PC-3 (cell line): ENCODE data around the gene FOXK1. TPM values are rescaled to one million over a fixed set of nuclear protein-coding genes. Genes with fewer than 3 reads are reported as not detected.

ENCODE experiments used
- ATAC-seq: fragments of 200-7000 bp; cut with Tn5 transposase; 2 replicates; pipeline ENCODE4 v1.9.1; 2020; ENCODE audit warnings: mild to moderate bottlenecking, moderate library complexity
- BruUV-seq: library from RNA; stranded (reverse); fragments of 400-500 nt; replicated peaks from 2 replicates; lab custom pipeline; 2021; lab: Mats Ljungman, UMichigan
- CTCF ChIA-PET: fragments of 300-600 bp; sonication (Branson Sonifier 250); formaldehyde crosslinking; loops from one replicate; lab custom pipeline; 2022; ENCODE audit warnings: antibody characterized with exemption; lab: Charles Lee
- POLR2A ChIA-PET: fragments of 300-600 bp; sonication (Branson Sonifier 250); formaldehyde crosslinking; loops from one replicate; lab custom pipeline; 2022; ENCODE audit warnings: antibody characterized with exemption; ENCODE audit not compliant: unreplicated experiment; lab: Charles Lee
- DNase-seq: peaks from one replicate; pipeline ENCODE4 v3.0.0-alpha.2; 2015
- H2AFZ ChIP-seq: fragments of 300-600 bp; sonication (generic); 2 replicates; pipeline ENCODE4 v1.6.0; 2016; ENCODE audit warnings: antibody characterized with exemption, low read length
- H3F3A ChIP-seq: fragments of 300-600 bp; sonication (generic); one replicate; pipeline ENCODE4 v1.6.0; 2017; ENCODE audit warnings: antibody characterized with exemption, low read length, control low read depth, mild to moderate bottlenecking; ENCODE audit not compliant: unreplicated experiment
- H3K27ac ChIP-seq: fragments of 300-600 bp; sonication (generic); 2 replicates; pipeline ENCODE4 v1.5.1; 2016; ENCODE audit warnings: mild to moderate bottlenecking, low read length
- H3K27me3 ChIP-seq: fragments of 300-600 bp; sonication (generic); 2 replicates; pipeline ENCODE4 v1.6.1; 2016; ENCODE audit warnings: low read length, mixed read lengths
- H3K36me3 ChIP-seq: fragments of 300-600 bp; sonication (generic); 2 replicates; pipeline ENCODE4 v1.6.1; 2016; ENCODE audit warnings: low read depth, mixed run types, low read length, mixed read lengths
- H3K4me1 ChIP-seq: fragments of 300-600 bp; sonication (generic); 2 replicates; pipeline ENCODE4 v1.5.1; 2016; ENCODE audit warnings: low read length; ENCODE audit not compliant: insufficient read depth
- H3K4me2 ChIP-seq: fragments of 300-600 bp; sonication (generic); 2 replicates; pipeline ENCODE4 v1.6.0; 2016; ENCODE audit warnings: low read length
- H3K4me3 ChIP-seq: fragments of 300-600 bp; sonication (generic); 2 replicates; pipeline ENCODE4 v1.5.1; 2016; ENCODE audit warnings: mild to moderate bottlenecking, low read length, mixed read lengths
- H3K79me2 ChIP-seq: fragments of 300-600 bp; sonication (generic); 2 replicates; pipeline ENCODE4 v1.6.1; 2017; ENCODE audit warnings: low read length, mixed read lengths
- H3K9ac ChIP-seq: fragments of 300-600 bp; sonication (generic); 2 replicates; pipeline ENCODE4 v1.6.0; 2016; ENCODE audit warnings: mild to moderate bottlenecking, low read length
- H3K9me2 ChIP-seq: fragments of 300-600 bp; sonication (generic); replicated peaks from 2 replicates; pipeline ENCODE4 v1.6.1; 2016; ENCODE audit warnings: mixed run types, low read length, mixed read lengths
- H3K9me3 ChIP-seq: fragments of 300-600 bp; sonication (generic); 2 replicates; pipeline ENCODE4 v1.6.1; 2016; ENCODE audit warnings: low read length, mixed read lengths
- H4K20me1 ChIP-seq: fragments of 300-600 bp; sonication (generic); 2 replicates; pipeline ENCODE4 v1.6.1; 2016; ENCODE audit warnings: low read length, mixed read lengths
- CTCF ChIP-seq: fragments of 300-600 bp; sonication (generic); conservative IDR thresholded peaks from 2 replicates; pipeline ENCODE4 v1.5.1; 2017; ENCODE audit warnings: antibody characterized with exemption, low read depth, mild to moderate bottlenecking, low read length
- EZH2 ChIP-seq: fragments of 300-600 bp; sonication (generic); IDR thresholded peaks from one replicate; pipeline ENCODE4 v1.6.1; 2017; ENCODE audit warnings: antibody characterized with exemption, mild to moderate bottlenecking, low read length; ENCODE audit not compliant: unreplicated experiment
- EZH2phosphoT487 ChIP-seq: fragments of 300-600 bp; sonication (generic); IDR thresholded peaks from 2 replicates; pipeline ENCODE4 v1.6.1; 2018; ENCODE audit warnings: mild to moderate bottlenecking, antibody characterized with exemption, low read length, borderline replicate concordance
- intact Hi-C: fragments of 100-400 bp; cut with micrococcal nuclease; formaldehyde crosslinking; loops from 2 replicates; pipeline ENCODE4 v1.9.0; 2023
- total RNA-seq: library from RNA; depleted of rRNA; stranded (reverse); fragments of >200 nt; gene quantifications from 2 replicates; pipeline ENCODE4 v1.2.3, GENCODE V29; 2014

FOXK1 gene
- total RNA-seq, 1 experiment from 2014 or later = 13.2 TPM

- H3K9me3 ChIP-seq = no peaks in the 10 kb centered on the region
- H2AFZ ChIP-seq = no peak overlapping the region
- H3K36me3 ChIP-seq = no peaks in the 10 kb centered on the region
- DNase-seq (no peak), ATAC-seq (no peak)
- no peak overlapping the region for H3K4me3 ChIP-seq
- intact Hi-C loops = no loop called here
- no peak overlapping the region for H3K9ac ChIP-seq
- H3K4me2 ChIP-seq = no peak overlapping the region
- no peaks in the 10 kb centered on the region for H3K9me2 ChIP-seq
- no TSS peak for BruUV-seq
- H3K4me1 ChIP-seq = no peaks in the 10 kb centered on the region
- H3K27me3 ChIP-seq = no peaks in the 10 kb centered on the region
- H4K20me1 ChIP-seq = no peaks in the 10 kb centered on the region
- TF ChIP-seq EZH2 (no peak), EZH2phosphoT487 (no peak), CTCF (no peak)
- no peak overlapping the region for H3K27ac ChIP-seq
- POLR2A ChIA-PET = no interaction called here
- H3K79me2 ChIP-seq = no peaks in the 10 kb centered on the region
- H3F3A ChIP-seq = no peaks in the 10 kb centered on the region
- CTCF ChIA-PET = no interaction called here
Measured at GRCh38 chr7:4768597-4769569, 86.8 kb downstream of the FOXK1 start.

GRCh38 chr7:4769761-4770160 lies 87.7 kb downstream of the FOXK1 start:
- no peak for ATAC-seq
- no TSS peak for BruUV-seq
- no peaks in the 10 kb centered on the region for H3K27me3 ChIP-seq
- POLR2A ChIA-PET = no interaction called here
- H3F3A ChIP-seq = no peaks in the 10 kb centered on the region
- CTCF ChIA-PET = no interaction called here
- no peaks in the 10 kb centered on the region for H3K9me3 ChIP-seq
- no peaks in the 10 kb centered on the region for H3K79me2 ChIP-seq
- no peak overlapping the region for H3K27ac ChIP-seq
- H3K4me2 ChIP-seq = no peak overlapping the region
- no peak overlapping the region for H3K9ac ChIP-seq
- 0 out of 2 replicates have a peak, but pooled peaks cover 5% of the 10 kb centered on the region for H3K4me1 ChIP-seq
- no peaks in the 10 kb centered on the region for H3K9me2 ChIP-seq
- intact Hi-C loops = no loop called here
- H3K36me3 ChIP-seq = no peaks in the 10 kb centered on the region
- H3K4me3 ChIP-seq = no peak overlapping the region
- H4K20me1 ChIP-seq = no peaks in the 10 kb centered on the region
- TF ChIP-seq EZH2phosphoT487 (no peak), CTCF (no peak), EZH2 (no peak)
- DNase-seq = no peak
- H2AFZ ChIP-seq = no peak overlapping the region

- H3K27me3 ChIP-seq = no peaks in the 10 kb centered on the region
- no peak for TF ChIP-seq EZH2phosphoT487
- no peak overlapping the region for H3K9ac ChIP-seq
- H3K9me2 ChIP-seq = no peaks in the 10 kb centered on the region
- no peak overlapping the region for H3K4me3 ChIP-seq
- no peak overlapping the region for H3K4me2 ChIP-seq
- DNase-seq = no peak
- ATAC-seq = no peak
- no peak overlapping the region for H3K27ac ChIP-seq
- no peaks in the 10 kb centered on the region for H3K36me3 ChIP-seq
- intact Hi-C loops = no loop called here
- no peaks in the 10 kb centered on the region for H3K9me3 ChIP-seq
- CTCF ChIA-PET = no interaction called here
- H3K79me2 ChIP-seq = peaks cover 4% of the 10 kb centered on the region
- no peaks in the 10 kb centered on the region for H4K20me1 ChIP-seq
- H3K4me1 ChIP-seq = 0 out of 2 replicates have a peak, but pooled peaks cover 6% of the 10 kb centered on the region
- H3F3A ChIP-seq = no peaks in the 10 kb centered on the region
- POLR2A ChIA-PET = no interaction called here
- BruUV-seq = no TSS peak
- H2AFZ ChIP-seq = no peak overlapping the region
Measured at GRCh38 chr7:4770886-4771285, 88.8 kb downstream of the FOXK1 start.
